NCI-H460 (cell line): Measurements from ENCODE around the gene ZNF784. TPM values are rescaled to one million over a fixed set of nuclear protein-coding genes. Genes with fewer than 3 reads are reported as not detected.

Source experiments
- DNase-seq: peaks from one replicate; pipeline ENCODE4 v3.0.0-alpha.2; 2016; ENCODE audit warnings: low read depth; ENCODE audit errors: extremely low read depth
- total RNA-seq: library from RNA; depleted of rRNA; stranded (reverse); fragments of >200 nt; shearing (Covaris generic); gene quantifications from 2 replicates; pipeline ENCODE4 v1.2.3, GENCODE V29; 2014

The ZNF784 gene
- total RNA-seq, 1 experiment from 2014 or later, result 2.1 TPM

DNA sequence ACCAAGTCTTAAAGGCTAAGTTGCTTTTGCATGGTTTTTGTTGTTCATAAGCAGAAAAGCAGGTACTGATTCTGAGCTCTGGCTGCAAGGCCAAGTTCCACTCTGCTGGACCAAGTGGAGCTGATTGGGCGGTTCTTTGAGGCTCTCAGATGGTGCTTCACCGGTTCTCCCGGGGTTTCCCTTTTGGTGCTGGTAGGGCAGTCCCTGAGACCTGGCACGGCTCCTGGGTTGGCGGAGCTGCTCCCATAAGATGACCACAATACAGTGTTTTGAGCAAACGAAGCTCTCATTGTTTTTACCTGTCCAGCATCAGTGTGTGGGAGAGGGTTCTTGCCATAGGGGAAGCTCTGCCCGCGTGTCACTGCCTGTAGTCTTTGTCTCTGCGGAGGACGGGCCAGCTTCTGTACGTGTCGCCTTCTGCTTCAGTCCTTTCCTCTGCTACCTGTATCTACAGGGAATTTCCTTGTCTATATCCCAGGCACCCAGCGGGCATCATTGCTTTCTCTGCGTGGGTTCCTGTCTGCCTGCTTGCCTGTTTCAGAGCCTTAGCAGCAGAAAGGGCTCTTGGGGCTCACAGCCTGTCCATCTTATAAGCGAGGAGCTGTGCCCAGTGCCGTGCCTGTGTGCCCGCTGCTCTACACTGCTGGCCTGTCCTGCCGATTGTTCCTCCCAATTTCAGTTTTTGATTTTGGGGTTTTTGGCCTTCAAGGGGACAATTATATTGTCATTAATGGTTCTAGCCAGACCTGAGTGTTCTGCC, 32.8 kb upstream of the ZNF784 start:
- DNase-seq, result no peak

DNA sequence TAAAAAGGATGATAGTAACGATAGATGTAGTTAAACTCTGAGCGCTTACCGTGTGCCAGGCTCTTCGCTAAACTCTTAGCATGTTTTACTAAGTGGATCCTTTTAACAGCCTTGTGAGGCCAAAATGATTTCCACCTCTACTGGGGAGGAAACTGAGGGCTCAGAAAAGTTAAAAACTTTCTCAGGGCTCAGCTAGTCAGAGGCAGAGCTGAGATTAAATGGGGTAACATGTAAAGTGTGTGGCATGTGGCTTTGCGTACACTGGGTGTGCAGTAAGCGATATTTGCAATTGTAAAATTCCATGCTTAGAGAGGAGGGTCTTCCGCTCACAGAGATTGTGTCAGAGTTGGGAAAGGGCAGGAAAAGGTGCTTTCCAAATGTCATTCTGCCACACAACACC, 32.2 kb upstream of the ZNF784 start:
- DNase-seq, result no peak

DNA sequence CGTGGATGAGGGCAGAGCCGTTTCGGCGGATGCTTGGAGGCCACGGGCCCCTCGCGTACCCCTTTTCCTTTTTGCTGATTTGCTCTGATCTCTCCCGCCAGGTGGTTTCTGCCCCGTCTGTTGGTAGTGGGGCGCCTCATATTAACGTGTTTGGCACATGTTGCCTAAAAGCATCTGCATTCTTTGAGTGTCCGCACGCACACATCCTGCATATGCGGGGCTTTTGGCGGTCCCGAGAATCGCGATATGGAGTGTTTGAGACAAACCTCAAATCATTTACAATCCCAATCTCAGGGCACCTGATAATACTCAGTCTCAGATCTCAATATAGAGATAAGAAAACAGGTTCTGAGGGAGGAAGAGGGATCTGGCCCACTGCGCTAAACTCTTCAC, 31.3 kb upstream of the ZNF784 start:
- DNase-seq, result no peak

DNA sequence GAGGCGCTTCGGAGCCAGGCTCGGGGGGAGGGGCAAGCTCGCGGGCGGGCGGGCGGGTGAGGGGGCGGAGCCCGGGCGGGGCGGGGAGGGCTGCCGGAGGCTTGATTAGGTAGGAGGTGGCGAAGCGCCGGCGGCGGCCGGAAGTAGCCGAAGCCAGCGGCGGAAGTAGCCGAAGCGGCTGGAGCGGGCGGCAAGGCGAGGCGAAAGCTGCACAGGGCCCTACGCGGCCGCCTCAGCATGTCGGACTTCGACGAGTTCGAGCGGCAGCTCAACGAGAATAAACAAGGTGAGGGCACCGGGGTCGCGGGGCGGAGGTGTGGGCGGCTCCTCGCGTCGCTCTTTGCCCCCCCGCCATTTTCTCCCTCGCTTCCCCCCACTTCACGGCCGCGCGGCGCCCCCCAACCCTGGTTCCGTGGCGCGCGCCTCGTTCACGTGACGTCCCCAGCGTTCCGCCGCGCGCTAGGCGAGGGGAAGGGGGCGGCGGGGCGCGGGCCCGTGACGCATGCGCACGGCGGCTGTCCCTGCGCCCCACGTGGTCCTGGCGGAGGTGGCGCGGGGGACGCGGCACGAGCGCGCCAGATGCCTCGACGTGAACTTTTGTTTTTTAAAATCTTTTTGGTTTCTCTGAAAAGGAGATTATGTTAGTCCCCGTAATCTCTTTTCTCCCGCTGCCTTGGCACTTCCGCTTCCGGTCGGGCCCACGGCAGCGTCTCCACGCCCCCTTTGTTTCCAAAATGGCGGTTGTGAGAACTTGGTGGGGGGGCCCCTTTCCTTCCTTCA, 30.7 kb upstream of the ZNF784 start, which contains the start of gene U2AF2:
Gene U2AF2, plus strand, starts transcription at position 168 of the 780 bp plus-strand sequence. Its CDS starts 70 bp downstream, at position 238.
- DNase-seq, result peak; percentile 82

DNA sequence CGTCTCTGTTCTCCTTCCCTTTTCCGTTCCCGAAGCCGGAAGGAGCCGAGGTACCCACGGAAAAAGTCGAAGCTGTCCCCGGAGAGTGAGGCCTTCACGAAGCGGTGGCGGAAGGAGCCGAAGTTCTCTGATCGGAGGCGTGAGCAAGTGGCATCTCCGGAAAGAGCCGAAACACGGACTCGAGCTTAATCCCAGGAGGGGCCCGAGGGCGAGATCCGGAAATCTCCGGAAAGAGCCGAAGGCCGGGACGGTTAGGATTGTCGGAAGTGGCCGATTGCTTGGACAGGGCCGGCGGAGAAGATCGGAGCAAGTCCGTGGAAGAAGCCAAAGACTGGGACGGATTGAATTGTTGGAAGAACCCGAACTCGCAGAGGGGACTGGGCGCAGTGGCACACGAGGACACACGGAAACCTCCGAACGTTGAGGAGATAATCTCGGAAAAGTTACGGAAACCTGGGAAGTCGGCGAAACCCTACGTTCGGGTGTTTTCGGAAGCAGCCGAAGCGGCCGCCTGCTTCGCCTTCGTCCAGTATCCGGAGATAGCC, 30.0 kb upstream of the ZNF784 start:
- peak; percentile 98 for DNase-seq

DNA sequence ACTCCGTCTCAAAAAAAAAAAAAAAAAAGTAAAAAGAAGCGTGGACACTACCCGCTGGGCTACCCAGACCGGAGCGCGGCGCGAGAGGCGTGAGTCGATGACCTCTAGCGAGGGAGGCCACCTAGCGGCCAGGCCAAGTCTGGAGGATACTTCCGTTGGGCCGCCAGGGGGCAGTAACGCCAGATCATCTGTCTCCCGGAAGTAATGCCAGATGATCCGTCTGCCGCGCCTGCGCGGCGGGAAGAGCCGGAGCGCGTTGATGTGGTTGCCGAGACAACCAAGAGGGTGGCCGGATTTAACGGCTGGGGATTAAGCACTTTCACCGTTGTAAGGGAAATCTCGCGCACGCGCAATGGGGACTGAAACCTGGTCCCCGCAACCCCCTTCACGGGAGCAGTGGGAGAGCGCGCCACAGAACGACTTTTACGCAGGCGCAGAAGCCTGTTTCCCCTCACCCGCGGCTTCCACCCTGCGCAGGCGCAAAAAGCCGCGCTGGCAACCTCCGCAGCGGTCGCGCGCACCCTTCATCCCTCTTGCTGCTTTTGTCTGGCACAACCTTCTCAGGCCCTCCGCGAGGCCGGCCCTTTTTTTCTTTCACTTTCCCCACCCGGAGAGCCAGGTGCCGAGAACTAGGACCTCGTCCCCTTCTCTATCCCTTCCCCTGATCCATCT, 29.4 kb upstream of the ZNF784 start:
- peak; percentile 96 for DNase-seq

DNA sequence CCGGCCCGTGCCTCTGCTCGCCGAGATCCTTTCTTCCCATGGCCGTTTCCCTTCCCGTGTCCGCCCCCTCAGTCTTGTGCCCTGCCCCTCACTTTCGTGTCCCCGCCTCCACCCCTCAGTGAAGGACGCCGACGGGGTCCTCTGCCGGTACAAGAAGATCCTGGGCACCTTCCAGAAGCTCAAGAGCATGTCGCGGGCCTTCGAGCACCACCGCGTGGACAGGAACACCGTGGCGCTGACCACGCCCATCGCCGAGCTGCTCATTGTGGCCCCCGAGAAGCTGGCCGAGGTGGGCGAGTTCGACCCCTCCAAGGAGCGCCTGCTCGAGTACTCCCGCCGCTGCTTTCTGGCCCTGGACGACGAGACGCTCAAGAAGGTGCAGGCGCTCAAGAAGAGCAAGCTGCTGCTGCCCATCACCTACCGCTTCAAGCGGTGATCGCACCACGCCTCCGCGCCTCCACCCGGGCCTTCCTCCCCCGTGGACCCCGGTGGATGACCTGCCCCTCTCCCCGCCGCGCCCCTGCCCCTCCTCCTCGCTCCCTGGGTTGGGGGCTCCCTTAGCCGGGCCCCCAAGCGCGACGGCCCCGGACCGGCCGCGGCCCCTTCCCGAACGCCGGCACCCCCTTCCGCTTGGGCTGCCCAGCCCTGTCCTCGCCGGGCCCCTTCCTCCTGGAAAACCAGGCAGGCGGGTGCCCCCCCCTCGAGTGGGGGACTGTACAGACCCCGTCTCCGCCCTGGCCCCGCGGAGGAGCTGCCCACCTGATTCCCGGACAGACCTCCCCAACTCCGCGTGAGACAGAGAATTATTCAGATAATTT, 28.2 kb upstream of the ZNF784 start:
- no peak for DNase-seq

DNA sequence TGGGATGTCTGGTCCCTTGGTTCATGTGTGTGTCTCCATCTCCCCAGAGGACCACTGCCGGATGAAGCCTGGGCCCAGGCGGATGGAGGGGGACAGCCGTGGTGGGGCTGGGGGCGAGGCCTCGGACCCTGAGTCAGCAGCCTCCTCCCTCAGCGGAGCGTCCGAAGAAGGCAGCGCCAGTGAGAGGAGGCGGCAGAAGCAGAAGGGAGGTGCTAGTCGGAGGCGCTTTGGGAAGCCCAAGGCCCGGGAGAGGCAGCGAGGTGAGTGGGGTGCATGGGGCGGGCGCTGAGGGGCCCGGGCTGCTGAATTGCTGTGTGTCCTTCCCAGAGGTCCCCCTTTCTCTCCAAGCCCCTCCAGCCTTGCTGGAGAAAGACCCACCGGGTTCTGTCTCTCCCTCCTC, 26.9 kb upstream of the ZNF784 start:
- no peak for DNase-seq

DNA sequence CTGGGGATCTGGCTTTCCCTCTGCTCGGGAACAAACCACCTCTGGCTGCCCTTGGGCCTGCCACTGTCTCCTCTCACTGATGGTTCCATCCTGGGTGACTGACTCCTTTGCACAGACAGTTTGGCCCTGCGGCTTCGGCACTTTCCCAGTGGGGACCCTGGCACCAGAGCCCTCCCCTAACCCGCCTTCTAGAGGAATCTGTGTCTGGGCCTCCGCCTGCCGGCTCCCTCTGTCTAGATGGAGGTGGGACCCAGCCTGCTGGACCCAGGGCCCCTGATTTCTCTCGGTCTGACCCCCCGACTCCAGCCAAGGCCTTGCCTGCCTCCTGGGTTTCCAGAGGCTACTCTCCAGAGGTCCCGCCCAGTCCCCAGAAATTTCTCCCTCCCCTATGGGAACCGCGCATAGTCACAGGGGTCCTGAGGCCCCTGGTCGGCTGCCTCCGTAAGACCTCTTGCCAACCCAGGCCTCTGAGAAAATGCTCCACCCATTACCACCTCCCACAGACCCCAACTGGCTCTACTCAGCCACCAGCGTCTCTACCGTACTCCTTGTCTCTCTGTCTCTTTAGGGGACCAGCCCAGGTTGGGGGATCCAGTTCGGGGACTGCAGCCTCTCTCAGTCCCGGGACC, 26.4 kb upstream of the ZNF784 start:
- no peak for DNase-seq

DNA sequence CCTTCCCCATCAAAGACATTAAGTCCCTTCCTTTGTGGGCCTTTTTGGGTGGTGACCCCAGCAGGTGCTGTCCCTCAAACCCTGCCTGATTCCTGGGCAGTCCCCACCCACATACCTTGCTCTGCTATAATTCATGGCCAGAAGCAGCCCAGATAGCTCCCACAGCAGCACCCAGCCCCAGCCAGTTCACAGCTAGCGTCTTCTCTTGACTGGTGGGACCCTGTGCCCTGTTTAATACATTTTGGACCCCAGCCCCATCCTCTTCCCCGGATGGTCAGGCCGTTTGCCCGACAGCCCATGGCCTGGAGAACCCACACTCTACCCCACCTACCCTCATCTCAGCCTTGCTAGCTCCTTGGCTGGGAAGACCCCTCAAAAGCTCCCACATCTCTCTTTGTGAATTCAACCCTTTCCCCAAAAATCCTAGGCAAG, 25.8 kb upstream of the ZNF784 start:
- no peak for DNase-seq

DNA sequence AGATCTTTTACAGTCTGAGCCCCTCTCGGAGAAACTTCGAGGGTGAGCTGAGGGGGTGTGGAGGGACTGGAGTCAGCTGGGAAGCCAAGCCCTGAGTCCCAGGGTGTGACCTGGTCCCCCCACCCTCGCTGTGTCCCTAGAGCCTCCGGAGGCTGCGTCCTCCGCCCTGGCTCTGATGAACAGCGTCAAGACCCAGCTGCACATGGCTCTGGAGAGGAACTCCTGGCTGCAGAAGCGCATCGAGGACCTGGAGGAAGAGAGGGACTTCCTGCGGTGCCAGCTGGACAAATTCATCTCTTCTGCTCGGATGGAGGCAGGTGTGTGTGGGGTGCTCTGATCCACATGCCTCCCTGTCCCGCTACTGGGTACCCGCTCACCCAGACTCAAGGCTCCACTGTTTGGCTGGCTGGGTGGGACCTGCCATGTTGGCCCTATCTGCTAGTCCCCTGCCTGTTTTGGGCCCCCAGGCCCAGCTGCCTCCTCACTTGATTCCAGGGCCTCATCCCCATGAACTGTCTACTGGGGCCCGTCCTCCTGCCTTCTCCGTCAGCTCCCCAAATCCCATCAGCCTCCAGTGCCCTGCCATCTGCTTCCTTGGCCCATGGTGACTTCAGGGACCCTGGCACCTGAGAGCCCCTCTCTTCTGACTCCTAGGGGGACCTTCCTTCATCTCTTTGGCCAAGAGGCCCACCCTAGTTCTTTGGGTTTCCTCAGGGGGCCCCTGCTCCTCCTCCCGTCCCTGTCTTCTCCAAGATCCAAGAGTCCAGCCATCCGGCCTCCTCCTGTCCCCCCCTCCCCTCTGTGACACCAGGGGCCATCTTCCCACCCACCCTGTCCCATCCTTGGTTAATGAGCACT, 25.1 kb upstream of the ZNF784 start:
- DNase-seq, result no peak

DNA sequence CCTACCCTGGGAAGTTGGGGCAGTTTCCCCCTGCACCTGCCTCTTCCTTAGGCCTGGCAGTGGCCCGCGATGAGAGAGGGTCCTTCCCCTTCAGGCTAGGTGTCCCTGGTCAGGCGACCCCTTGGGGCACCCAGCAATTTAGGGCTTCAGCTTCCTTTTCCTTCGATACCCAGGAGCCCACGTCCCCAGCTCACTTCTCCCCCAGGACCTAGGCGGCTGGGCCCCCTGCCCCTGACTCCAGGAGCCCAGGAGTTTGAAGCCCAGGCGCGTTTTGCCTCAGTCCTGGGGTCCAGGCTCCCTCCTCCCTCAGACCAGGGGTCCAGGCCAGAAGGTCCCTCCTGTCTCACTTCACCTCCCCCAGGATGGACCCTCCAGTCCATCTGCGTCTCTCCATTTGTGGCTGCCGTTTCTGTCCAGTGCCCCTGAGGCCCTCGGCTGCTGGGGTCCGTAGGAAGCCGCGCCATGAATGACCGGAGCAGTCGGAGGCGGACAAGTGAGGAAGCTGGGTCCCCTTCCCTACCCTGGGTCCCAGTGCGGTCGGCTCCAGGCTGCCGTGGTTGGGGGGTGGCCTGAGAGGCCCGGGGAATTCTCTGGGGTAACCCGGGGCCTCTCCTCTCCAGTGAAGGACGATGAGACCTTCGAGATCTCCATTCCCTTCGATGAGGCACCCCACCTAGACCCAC, 24.4 kb upstream of the ZNF784 start:
- DNase-seq, result no peak

DNA sequence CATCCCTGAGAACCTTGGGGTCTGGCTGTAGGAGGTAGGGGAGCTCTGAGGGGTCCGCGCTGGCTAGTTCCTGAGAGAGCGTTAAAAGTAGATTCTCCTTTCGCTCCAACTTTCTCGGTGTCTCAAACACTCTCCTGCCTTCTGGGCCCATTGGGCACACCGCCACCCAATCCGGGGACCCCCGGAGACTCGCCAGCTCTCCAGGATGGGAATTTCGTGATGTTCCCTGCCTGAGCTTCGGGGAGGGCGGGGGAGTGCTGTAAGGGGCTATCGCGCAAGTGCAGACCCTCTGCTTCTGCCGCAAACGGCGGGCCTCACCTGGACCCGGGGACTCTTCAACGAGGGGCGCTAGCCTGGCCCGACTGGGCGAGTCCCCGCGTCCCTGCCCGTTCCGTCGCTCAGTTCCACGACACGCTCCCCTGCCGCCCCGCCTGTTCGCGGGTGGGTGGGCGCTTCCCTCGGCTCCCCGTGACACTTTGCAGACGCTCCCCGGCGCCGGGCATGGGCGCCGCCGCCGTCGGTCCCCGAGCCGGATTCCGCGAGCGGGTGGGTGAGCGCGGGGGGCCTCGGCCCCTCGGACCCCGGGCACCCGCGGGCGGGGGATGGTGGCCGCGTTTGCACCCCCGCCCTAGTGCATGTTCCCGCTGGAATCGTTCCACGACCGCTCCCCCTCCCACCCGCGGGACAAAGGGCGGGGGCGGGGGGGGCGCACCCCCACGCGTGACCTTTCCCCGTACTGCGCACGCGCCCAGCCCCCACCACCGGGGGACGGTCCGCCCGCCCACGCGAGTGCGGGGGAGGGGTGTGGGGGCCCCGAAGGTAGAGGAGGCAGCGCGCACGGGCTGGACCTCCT, 23.6 kb upstream of the ZNF784 start, which contains the start of gene CCDC106:
Gene CCDC106, plus strand, starts transcription at position 481 of the 853 bp plus-strand sequence. CDS start 835 bp downstream, outside the sequence.
- DNase-seq, result no peak

DNA sequence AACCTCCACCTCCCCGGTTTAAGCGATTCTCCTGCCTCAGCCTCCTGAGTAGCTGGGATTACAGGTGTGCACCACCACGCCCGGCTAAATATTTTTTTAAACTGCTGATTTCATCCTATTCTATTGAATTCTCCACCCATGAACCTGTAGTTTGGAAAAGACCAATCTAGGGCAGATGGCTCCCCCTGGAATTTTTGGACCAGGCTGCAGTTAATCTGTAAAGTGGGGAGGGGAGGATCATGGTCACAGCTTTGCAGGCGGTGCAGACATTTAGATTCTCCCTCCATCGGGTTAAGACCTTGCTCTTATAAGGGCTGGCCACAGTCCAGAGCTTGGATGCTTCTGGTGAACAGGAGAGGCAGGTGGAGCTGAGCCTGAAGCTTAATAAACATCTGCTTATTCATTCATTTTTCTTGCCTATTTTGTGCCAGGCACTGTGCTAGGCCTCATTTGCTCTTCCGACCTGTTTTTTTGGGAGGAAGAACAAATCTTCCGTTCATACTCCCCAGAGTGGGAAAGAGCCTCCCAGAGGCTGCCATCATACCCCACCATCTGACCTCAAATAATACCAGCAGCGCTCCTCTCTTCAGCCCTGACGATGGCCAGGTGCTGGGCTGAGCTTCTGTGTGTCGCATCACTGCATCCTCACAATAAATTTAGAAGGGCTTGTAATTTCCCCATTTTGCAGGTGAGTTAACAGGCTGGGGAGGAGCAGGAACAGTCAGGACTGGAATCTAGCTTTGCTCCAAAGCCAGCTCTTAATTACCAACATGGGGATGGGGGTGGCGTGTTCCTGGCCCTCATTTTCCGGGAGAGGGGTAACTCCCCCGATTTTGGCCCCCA, 22.7 kb upstream of the ZNF784 start:
- DNase-seq, result no peak

DNA sequence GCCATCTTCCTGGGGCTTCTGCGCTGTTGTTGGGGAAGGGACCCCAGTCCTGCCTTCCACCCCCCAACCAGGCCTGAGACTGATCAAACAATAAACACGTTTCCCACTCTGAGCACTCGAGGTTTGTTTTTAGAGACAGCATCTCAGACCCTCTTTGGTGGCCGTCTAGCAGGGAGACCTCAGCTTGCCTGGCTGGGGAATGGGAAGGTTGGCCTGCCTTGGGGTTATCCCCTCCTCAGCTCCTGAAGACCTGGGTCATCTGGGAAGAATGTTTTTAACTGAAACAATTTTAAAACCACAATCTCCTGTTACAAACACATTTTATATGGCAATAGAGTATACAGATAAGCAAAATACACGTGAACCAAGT, 21.1 kb upstream of the ZNF784 start:
- DNase-seq, result no peak

DNA sequence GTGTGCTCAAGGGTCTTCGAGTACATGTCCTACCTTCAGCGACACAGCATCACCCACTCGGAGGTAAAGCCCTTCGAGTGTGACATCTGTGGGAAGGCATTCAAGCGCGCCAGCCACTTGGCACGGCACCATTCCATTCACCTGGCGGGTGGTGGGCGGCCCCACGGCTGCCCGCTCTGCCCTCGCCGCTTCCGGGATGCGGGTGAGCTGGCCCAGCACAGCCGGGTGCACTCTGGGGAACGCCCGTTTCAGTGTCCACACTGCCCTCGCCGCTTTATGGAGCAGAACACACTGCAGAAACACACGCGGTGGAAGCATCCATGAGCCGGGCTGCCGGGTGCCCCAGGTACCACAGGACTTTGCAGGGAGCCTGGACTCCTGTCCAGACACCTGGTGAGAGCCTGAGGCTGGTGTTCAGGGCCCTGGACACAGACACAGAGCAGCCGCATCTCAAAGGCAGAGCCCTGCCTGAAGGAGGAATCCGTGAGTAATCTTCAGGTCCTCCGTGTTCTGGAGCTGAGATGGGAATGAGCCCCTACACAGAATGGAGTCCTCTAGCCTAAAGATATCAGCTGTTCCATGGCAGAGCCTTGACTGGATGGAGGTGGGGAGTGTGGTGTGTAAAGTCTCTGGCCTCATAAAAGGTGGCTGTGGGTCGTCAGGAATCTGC, 20.6 kb upstream of the ZNF784 start:
- DNase-seq, result no peak
